Activated CD4-positive, alpha-beta T cell treated with anti-CD3 and anti-CD28 coated beads for 36 hours (primary cell): ENCODE data around the gene IRF2BP1. TPM values are rescaled to one million over a fixed set of nuclear protein-coding genes. Genes with fewer than 3 reads are reported as not detected.
"Not testable (repeated sequence)": the region's sequence is repeated elsewhere in the genome, so short reads cannot be mapped to it uniquely, and the experiment has no call there.

Source experiments
- ATAC-seq: fragments of 200-7000 bp; cut with Tn5 transposase; one replicate; pipeline ENCODE4 v1.10.0; 2021; ENCODE audit warnings: mild to moderate bottlenecking, moderate library complexity
- CTCF ChIA-PET: fragments of 350-600 bp; sonication (Branson Sonifier 250); formaldehyde crosslinking; loops from one replicate; lab custom pipeline; 2021; ENCODE audit warnings: antibody characterized with exemption; lab: Charles Lee
- POLR2A ChIA-PET: fragments of 350-600 bp; sonication (Branson Sonifier 250); formaldehyde crosslinking; loops from one replicate; lab custom pipeline; 2021; ENCODE audit warnings: antibody characterized with exemption, inconsistent platforms; lab: Charles Lee
- DNase-seq: peaks from one replicate; pipeline ENCODE4 v3.0.0-alpha.2; 2020
- H3K27ac Mint-ChIP-seq: one replicate; pipeline ENCODE4 v1.8.0; 2021; ENCODE audit warnings: mixed read lengths
- H3K27me3 Mint-ChIP-seq: one replicate; pipeline ENCODE4 v1.8.0; 2021; ENCODE audit warnings: mixed read lengths
- H3K36me3 Mint-ChIP-seq: one replicate; pipeline ENCODE4 v1.8.0; 2021; ENCODE audit warnings: low read depth, mixed read lengths
- H3K4me1 Mint-ChIP-seq: one replicate; pipeline ENCODE4 v1.8.0; 2021; ENCODE audit warnings: mixed read lengths
- H3K4me3 Mint-ChIP-seq: one replicate; pipeline ENCODE4 v1.8.0; 2021; ENCODE audit warnings: mild to moderate bottlenecking, moderate library complexity, mixed read lengths
- H3K9me3 Mint-ChIP-seq: one replicate; pipeline ENCODE4 v1.8.0; 2021; ENCODE audit warnings: low read depth, mixed read lengths
- intact Hi-C, 2 experiments: fragments of 100-400 bp; cut with DNase I in 1 of 2; cut with micrococcal nuclease in 1 of 2; formaldehyde crosslinking; loops; one replicate each; pipeline versions ENCODE4 v1.14.2 to v1.15.1; 2022 to 2024; cut with DNase I, micrococcal nuclease
- total RNA-seq, 2 experiments: library from RNA; stranded (reverse); gene quantifications; one replicate each; pipeline ENCODE4 v1.2.3, GENCODE V29; 2021

The IRF2BP1 gene
- total RNA-seq, 2 experiments from 2014 or later = 12.6 to 15.2 TPM

GRCh38 chr19:45901912-45902650, 16.1 kb upstream of the IRF2BP1 start, which contains the start of gene MYPOP:
Gene MYPOP, minus strand, starts transcription at chr19:45902613. Its CDS starts 840 bp downstream, at chr19:45901773.
- H3K27ac Mint-ChIP-seq = peak within 1 kb of the TSS; percentile 75
- no peaks in the 10 kb centered on the region for H3K27me3 Mint-ChIP-seq
- ChIA-PET CTCF (interaction anchor here (0.6 to 2.0 kb wide), 10 partner anchors 10 to 803 kb away, joined by 3 to 18 read pairs (median 4); partner anchors contain the start of genes CCDC61, ERCC1, IRF2BP1 and SIX5), POLR2A (interaction anchor here (0.7 to 2.1 kb wide), 2 partner anchors 16 to 93 kb away, joined by 4 to 11 read pairs; partner anchors contain the start of genes CCDC61 and IRF2BP1)
- intact Hi-C loops = loop anchor here (1.0 to 2.0 kb wide), 11 partner anchors 16 to 723 kb away; partner anchors contain the start of genes IRF2BP1 (in 2 of the 2), SYMPK (in 2 of the 2), BLOC1S3 (in 1 of the 2) and CCDC61 (in 1 of the 2)
- H3K9me3 Mint-ChIP-seq = no peaks in the 10 kb centered on the region
- DNase-seq (no peak), ATAC-seq (no peak)
- H3K36me3 Mint-ChIP-seq = peaks cover 5% of the 10 kb centered on the region
- H3K4me1 Mint-ChIP-seq = peaks cover 16% of the 10 kb centered on the region
- H3K4me3 Mint-ChIP-seq = peak within 1 kb of the TSS; percentile 88

GRCh38 chr19:45901432-45901911, 15.5 kb upstream of the IRF2BP1 start:
- intact Hi-C loops = no loop called here
- no peaks in the 10 kb centered on the region for H3K27me3 Mint-ChIP-seq
- H3K4me3 Mint-ChIP-seq = peak overlapping the region; percentile 88
- no peaks in the 10 kb centered on the region for H3K9me3 Mint-ChIP-seq
- DNase-seq = peak; percentile 70
- H3K27ac Mint-ChIP-seq = no peak overlapping the region
- H3K36me3 Mint-ChIP-seq = peaks cover 5% of the 10 kb centered on the region
- ChIA-PET POLR2A (no interaction called here), CTCF (interaction anchor here (1.0 to 2.0 kb wide), 2 partner anchors 9 to 209 kb away, joined by 4 to 7 read pairs; partner anchors contain the start of gene SNRPD2)
- no peak for ATAC-seq
- H3K4me1 Mint-ChIP-seq = peaks cover 16% of the 10 kb centered on the region

DNA sequence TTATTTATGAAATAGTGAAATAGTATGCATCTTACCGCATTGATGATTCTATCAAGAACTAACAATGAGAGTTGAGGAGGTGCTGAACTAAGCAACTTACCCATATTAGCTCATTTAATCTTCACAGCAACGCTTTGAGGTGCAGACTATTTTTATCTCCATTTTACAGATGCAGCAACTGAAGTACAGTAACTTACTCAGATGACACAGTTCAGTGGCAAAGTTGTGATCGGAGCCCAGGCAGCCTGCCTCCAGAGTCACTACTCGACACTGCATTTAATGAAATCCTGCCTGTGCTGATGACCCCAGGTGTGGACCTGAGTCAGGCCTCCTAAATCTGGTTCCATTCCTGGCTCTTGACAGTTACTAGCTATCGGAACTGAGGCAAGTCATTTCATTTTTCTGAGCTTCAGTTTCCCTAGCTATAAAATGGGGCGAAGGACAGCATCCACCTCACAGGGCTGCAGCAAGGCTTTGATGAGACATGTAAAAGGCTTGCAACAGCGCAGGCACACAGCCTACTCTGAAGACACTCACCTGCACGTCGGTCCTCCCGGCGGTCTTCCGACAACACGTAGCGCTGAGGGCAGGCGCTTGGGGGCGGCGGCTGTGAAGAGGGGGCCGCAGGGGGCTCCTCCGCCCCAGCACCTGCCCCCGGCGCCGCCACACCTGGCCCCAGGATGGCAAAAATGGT, 14.9 kb upstream of the IRF2BP1 start:
- Mint-ChIP-seq H3K27me3 (no peaks in the 10 kb centered on the region), H3K36me3 (peaks cover 5% of the 10 kb centered on the region), H3K27ac (no peak overlapping the region), H3K9me3 (no peaks in the 10 kb centered on the region), H3K4me1 (peaks cover 16% of the 10 kb centered on the region), H3K4me3 (peak overlapping the region; percentile 15)
- POLR2A ChIA-PET = no interaction called here
- ATAC-seq (no peak), DNase-seq (no peak)
- CTCF ChIA-PET = interaction anchor here (1.0 to 2.0 kb wide), 3 partner anchors 9 to 209 kb away, joined by 4 to 7 read pairs (median 5); partner anchors contain the start of gene SNRPD2
- intact Hi-C loops = no loop called here

GRCh38 chr19:45899919-45900589, 14.1 kb upstream of the IRF2BP1 start:
- ATAC-seq = no peak
- ChIA-PET CTCF (interaction anchor here (1.5 to 2.0 kb wide), 2 partner anchors 8 to 83 kb away, joined by 5 to 7 read pairs; no protein-coding TSS in a partner anchor), POLR2A (no interaction called here)
- DNase-seq = no peak
- Mint-ChIP-seq H3K27me3 (no peaks in the 10 kb centered on the region), H3K4me3 (no peak overlapping the region), H3K36me3 (peaks cover 5% of the 10 kb centered on the region), H3K9me3 (no peaks in the 10 kb centered on the region), H3K4me1 (peaks cover 16% of the 10 kb centered on the region), H3K27ac (no peak overlapping the region)
- intact Hi-C loops = no loop called here

DNA sequence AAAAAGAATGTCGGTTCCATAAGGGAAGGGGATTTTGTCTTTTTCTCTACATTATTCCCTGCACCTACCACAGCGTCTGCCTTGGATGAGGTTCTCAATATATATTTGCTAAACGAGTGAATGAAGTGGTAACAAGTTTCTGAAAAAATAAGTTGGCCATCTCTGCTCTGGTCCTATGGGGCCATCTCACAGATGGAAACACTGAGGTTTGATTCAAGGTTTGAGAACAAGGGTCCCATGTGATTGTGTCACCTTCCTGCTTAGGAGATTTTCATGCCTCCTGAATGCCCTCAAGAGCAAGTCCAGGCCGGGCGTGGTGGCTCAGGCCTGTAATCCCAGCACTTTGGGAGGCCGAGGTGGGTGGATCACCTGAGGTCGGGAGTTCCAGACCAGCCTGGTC, 13.3 kb upstream of the IRF2BP1 start:
- DNase-seq = no peak
- H3K4me1 Mint-ChIP-seq = peaks cover 16% of the 10 kb centered on the region
- ATAC-seq = no peak
- H3K36me3 Mint-ChIP-seq = peaks cover 5% of the 10 kb centered on the region
- intact Hi-C loops = no loop called here
- no peak overlapping the region for H3K27ac Mint-ChIP-seq
- CTCF ChIA-PET = no interaction called here
- H3K4me3 Mint-ChIP-seq = no peak overlapping the region
- H3K27me3 Mint-ChIP-seq = no peaks in the 10 kb centered on the region
- H3K9me3 Mint-ChIP-seq = no peaks in the 10 kb centered on the region
- POLR2A ChIA-PET = no interaction called here

DNA sequence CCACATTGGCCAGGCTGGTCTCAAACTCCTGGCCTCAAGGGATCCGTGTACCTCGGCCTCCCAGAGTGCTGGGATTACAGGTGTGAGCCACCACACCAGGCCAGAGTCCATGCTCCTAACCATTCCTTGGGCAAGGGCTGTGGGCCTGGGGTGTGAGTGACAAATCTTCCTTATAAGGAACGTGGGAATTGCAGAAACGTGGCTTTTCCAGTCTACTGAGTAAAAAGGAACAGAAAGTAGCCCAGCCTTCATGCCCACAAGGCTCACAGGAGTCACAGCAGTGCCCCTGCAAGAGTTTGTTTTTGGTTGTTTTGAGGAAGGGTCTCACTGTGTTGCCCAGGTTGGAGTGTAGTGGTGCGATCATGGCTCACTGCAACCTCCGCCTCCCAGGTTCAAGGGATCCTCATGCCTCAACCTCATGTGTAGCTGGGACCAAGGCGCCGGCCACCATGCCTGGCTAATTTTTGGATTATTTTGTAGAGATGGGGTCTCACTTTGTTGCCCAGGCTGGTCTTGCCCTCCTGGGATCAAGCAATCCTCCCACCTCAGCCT, 11.4 kb upstream of the IRF2BP1 start:
- intact Hi-C loops = no loop called here

DNA sequence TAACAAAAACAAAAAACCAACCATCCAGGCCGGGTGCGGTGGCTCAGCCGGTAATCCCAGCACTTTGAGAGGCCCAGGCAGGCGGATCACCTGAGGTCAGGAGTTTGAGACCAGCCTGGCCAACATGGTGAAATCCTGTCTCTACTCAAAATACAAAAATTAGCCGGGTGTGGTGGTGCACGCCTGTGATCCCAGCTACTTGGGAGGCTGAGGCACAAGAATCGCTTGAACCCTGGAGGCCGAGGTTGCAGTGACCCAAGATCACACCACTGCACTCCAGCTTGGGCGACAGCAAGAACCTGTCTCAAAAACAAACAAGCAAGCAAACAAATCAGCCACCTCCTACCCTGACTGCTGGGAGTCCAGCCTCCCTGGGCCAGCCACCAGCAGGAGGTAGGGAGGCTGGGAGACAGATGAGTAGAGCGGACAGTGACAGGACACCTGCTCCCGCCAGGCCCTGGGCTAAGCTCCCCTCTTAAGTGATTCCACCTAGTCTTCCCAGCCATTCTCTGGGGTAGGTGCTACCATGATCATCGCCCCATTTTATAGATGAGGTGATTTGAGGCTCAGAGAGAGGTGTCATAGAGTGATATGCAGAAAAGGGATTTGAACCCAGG, 10.2 kb upstream of the IRF2BP1 start:
- H3K27me3 Mint-ChIP-seq, H3K4me3 Mint-ChIP-seq, H3K36me3 Mint-ChIP-seq, intact Hi-C loops, POLR2A ChIA-PET, H3K27ac Mint-ChIP-seq, DNase-seq, CTCF ChIA-PET, H3K9me3 Mint-ChIP-seq, ATAC-seq: not testable (repeated sequence)
- peaks cover 14% of the 10 kb centered on the region for H3K4me1 Mint-ChIP-seq

More for the DNA sequence above, 11.4 kb upstream of the IRF2BP1 start:
- no peaks in the 10 kb centered on the region for H3K9me3 Mint-ChIP-seq
- H3K4me3 Mint-ChIP-seq = no peak overlapping the region
- H3K4me1 Mint-ChIP-seq = peaks cover 14% of the 10 kb centered on the region
- ATAC-seq (no peak), DNase-seq (no peak)
- H3K27me3 Mint-ChIP-seq = no peaks in the 10 kb centered on the region
- CTCF ChIA-PET = no interaction called here
- peaks cover 5% of the 10 kb centered on the region for H3K36me3 Mint-ChIP-seq
- POLR2A ChIA-PET = no interaction called here
- H3K27ac Mint-ChIP-seq = no peak overlapping the region

DNA sequence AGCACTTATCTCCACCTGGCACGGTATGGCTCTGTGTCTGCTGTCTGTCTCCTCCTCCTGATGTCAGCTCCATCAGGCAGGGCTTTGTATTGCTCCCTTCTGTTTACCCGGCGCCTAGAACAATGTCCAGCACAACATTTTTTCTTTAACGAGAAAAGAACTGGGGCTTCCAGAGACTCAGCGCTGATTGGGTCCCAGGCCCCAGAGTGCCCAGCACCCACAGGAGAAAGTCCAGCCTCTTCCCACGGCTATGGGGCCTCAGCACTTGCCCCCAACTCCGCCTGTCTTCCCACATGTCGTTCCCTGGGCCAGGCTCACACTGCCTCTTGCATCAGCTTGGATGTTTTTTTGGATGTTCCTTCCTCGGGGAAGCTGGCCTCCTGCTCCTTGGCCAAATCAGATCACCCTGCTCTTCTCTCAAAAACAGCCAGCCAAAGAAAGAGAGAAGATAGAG, 9.6 kb upstream of the IRF2BP1 start:
- ATAC-seq (no peak), DNase-seq (no peak)
- H3K9me3 Mint-ChIP-seq = no peaks in the 10 kb centered on the region
- CTCF ChIA-PET = interaction anchor here (0.6 to 1.8 kb wide), 2 partner anchors 9 to 13 kb away, joined by 3 to 7 read pairs; no protein-coding TSS in a partner anchor
- no peak overlapping the region for H3K27ac Mint-ChIP-seq
- H3K4me1 Mint-ChIP-seq = peaks cover 9% of the 10 kb centered on the region
- peaks cover 5% of the 10 kb centered on the region for H3K36me3 Mint-ChIP-seq
- no peaks in the 10 kb centered on the region for H3K27me3 Mint-ChIP-seq
- POLR2A ChIA-PET = no interaction called here
- no peak overlapping the region for H3K4me3 Mint-ChIP-seq
- intact Hi-C loops = no loop called here

GRCh38 chr19:45890877-45891276, 4.9 kb upstream of the IRF2BP1 start:
- ChIA-PET POLR2A (interaction anchor here (0.6 kb wide), 1 partner anchor 946 kb away, joined by 3 read pairs; no protein-coding TSS in a partner anchor), CTCF (interaction anchor here (1.2 kb wide), 1 partner anchor 26 kb away, joined by 3 read pairs; no protein-coding TSS in a partner anchor)
- Mint-ChIP-seq H3K27me3 (no peaks in the 10 kb centered on the region), H3K27ac (no peak overlapping the region), H3K4me1 (peaks cover 5% of the 10 kb centered on the region), H3K36me3 (no peaks in the 10 kb centered on the region), H3K9me3 (no peaks in the 10 kb centered on the region), H3K4me3 (no peak overlapping the region)
- DNase-seq (no peak), ATAC-seq (no peak)
- intact Hi-C loops = loop anchor here in 1 of 2 experiments (2.0 kb wide), 1 partner anchor 28 kb away; no protein-coding TSS in a partner anchor

GRCh38 chr19:45889210-45889885, 3.4 kb upstream of the IRF2BP1 start:
- POLR2A ChIA-PET = no interaction called here
- no peaks in the 10 kb centered on the region for H3K27me3 Mint-ChIP-seq

More at GRCh38 chr19:45889210-45889885, 3.4 kb upstream of the IRF2BP1 start:
- Mint-ChIP-seq H3K9me3 (no peaks in the 10 kb centered on the region), H3K4me3 (no peak overlapping the region), H3K27ac (no peak overlapping the region), H3K36me3 (no peaks in the 10 kb centered on the region), H3K4me1 (peaks cover 7% of the 10 kb centered on the region)
- no peak for ATAC-seq
- no peak for DNase-seq
- intact Hi-C loops = loop anchor here in 1 of 2 experiments (5.0 to 10.0 kb wide), 3 partner anchors 932 to 1595 kb away; partner anchors contain the start of genes CLPTM1, KPTN and ZC3H4
- CTCF ChIA-PET = no interaction called here
